CD4-positive, alpha-beta T cell treated with Interleukin-1 beta for 1 hour (primary cell): ENCODE results near the gene SYS1.
"Not testable (repeated sequence)": the region's sequence is repeated elsewhere in the genome, so short reads cannot be mapped to it uniquely, and the experiment has no call there.

Experiments
- DNase-seq, 2 donors: peaks; one replicate each; pipeline ENCODE4 v3.0.0-alpha.2; 2020 to 2022

The SYS1 gene

GRCh38 chr20:45340236-45340847 is 22.6 kb upstream of the SYS1 start:
- no peak for DNase-seq

- no peak for DNase-seq
These were observed 22.0 kb upstream of the SYS1 start for GRCh38 chr20:45340951-45341350.

GRCh38 chr20:45341579-45341938 is 21.4 kb upstream of the SYS1 start:
- no peak for DNase-seq

- no peak for DNase-seq
These were observed 20.8 kb upstream of the SYS1 start for GRCh38 chr20:45341939-45342854.

- no peak for DNase-seq
These were observed 20.0 kb upstream of the SYS1 start for GRCh38 chr20:45342855-45343531.

GRCh38 chr20:45343532-45344167 is 19.3 kb upstream of the SYS1 start:
- DNase-seq: no peak

- peak in 1 of 2 donors; percentile 58 for DNase-seq
These were observed 18.6 kb upstream of the SYS1 start for GRCh38 chr20:45344168-45344860.

- DNase-seq: no peak
These were observed 17.6 kb upstream of the SYS1 start for GRCh38 chr20:45345104-45345936.

- no peak for DNase-seq
These were observed 16.7 kb upstream of the SYS1 start for GRCh38 chr20:45346291-45346718.

- no peak for DNase-seq
These were observed 16.1 kb upstream of the SYS1 start for GRCh38 chr20:45346851-45347250.

- no peak for DNase-seq
These were observed 15.5 kb upstream of the SYS1 start for GRCh38 chr20:45347297-45347935.

GRCh38 chr20:45347936-45348778 is 14.8 kb upstream of the SYS1 start, which contains the start of gene SDC4:
SDC4 (minus strand) TSS chr20:45348424; CDS start chr20:45348384, 40 bp downstream.
- peak; percentile 64 to 70 for DNase-seq

- no peak for DNase-seq
These were observed 12.7 kb upstream of the SYS1 start for GRCh38 chr20:45350217-45350616.

- not testable (repeated sequence) for DNase-seq
These were observed 12.2 kb upstream of the SYS1 start for GRCh38 chr20:45350795-45351194.

GRCh38 chr20:45352729-45353128 is 10.2 kb upstream of the SYS1 start:
- DNase-seq: no peak

- DNase-seq: no peak
These were observed 9.2 kb upstream of the SYS1 start for GRCh38 chr20:45353746-45354145.

- DNase-seq: no peak
These were observed 8.3 kb upstream of the SYS1 start for GRCh38 chr20:45354423-45355208.

- no peak for DNase-seq
These were observed 7.5 kb upstream of the SYS1 start for GRCh38 chr20:45355209-45356084.
